H9 (cell line): ENCODE measurements around the gene TMEM39A. TPM values are rescaled to one million over a fixed set of nuclear protein-coding genes. Genes with fewer than 3 reads are reported as not detected.

Source experiments
- DNase-seq: peaks from one replicate; pipeline ENCODE4 v3.0.0-alpha.2; 2017
- H2AFZ ChIP-seq: one replicate; pipeline ENCODE4 v1.6.1; 2013; ENCODE audit warnings: mild to moderate bottlenecking, low read length, control low read depth, moderate library complexity
- H2AK5ac ChIP-seq: 2 replicates; pipeline ENCODE4 v1.6.1; 2013; ENCODE audit warnings: low read length, control low read depth, mixed read lengths; ENCODE audit not compliant: insufficient read length
- H2BK120ac ChIP-seq: one replicate; pipeline ENCODE4 v1.6.1; 2013; ENCODE audit warnings: low read depth, mild to moderate bottlenecking, low read length, control low read depth, inconsistent platforms; ENCODE audit not compliant: poor library complexity, severe bottlenecking
- H2BK12ac ChIP-seq: 2 replicates; pipeline ENCODE4 v1.6.1; 2013; ENCODE audit warnings: low read length, control low read depth, mixed read lengths, low read depth; ENCODE audit not compliant: insufficient read length
- H2BK15ac ChIP-seq: 2 replicates; pipeline ENCODE4 v1.6.1; 2013; ENCODE audit warnings: low read depth, low read length, control low read depth
- H2BK20ac ChIP-seq: one replicate; pipeline ENCODE4 v1.6.1; 2013; ENCODE audit warnings: low read depth, mild to moderate bottlenecking, low read length, control low read depth, inconsistent platforms; ENCODE audit not compliant: poor library complexity, severe bottlenecking
- H2BK5ac ChIP-seq: 2 replicates; pipeline ENCODE4 v1.6.1; 2013; ENCODE audit warnings: low read length, control low read depth, mixed read lengths; ENCODE audit not compliant: insufficient read length
- H3K14ac ChIP-seq: 2 replicates; pipeline ENCODE4 v1.6.1; 2013; ENCODE audit warnings: low read length, control low read depth; ENCODE audit not compliant: insufficient read depth
- H3K18ac ChIP-seq: 2 replicates; pipeline ENCODE4 v1.6.1; 2013; ENCODE audit warnings: low read depth, mild to moderate bottlenecking, mixed read lengths, low read length, control low read depth; ENCODE audit not compliant: insufficient read length
- H3K23ac ChIP-seq: 2 replicates; pipeline ENCODE4 v1.6.1; 2013; ENCODE audit warnings: low read length, control low read depth, mixed read lengths, low read depth; ENCODE audit not compliant: insufficient read length
- H3K23me2 ChIP-seq: 2 replicates; pipeline ENCODE4 v1.6.1; 2013; ENCODE audit warnings: low read depth, mild to moderate bottlenecking, mixed read lengths, low read length, control low read depth; ENCODE audit not compliant: insufficient read length, poor library complexity, severe bottlenecking
- H3K27ac ChIP-seq: 2 replicates; pipeline ENCODE4 v1.5.1; 2013; ENCODE audit warnings: low read length, control low read depth, mixed read lengths, low read depth; ENCODE audit not compliant: insufficient read length
- H3K27me3 ChIP-seq: 2 replicates; pipeline ENCODE4 v1.6.1; 2013; ENCODE audit warnings: low read length, control low read depth, inconsistent platforms; ENCODE audit not compliant: insufficient read depth
- H3K4ac ChIP-seq: 2 replicates; pipeline ENCODE4 v1.6.1; 2013; ENCODE audit warnings: low read depth, mild to moderate bottlenecking, control low read depth, inconsistent platforms, low read length, moderate library complexity
- H3K4me1 ChIP-seq: 2 replicates; pipeline ENCODE4 v1.6.1; 2013; ENCODE audit warnings: low read length, control low read depth, inconsistent platforms; ENCODE audit not compliant: insufficient read depth
- H3K4me2 ChIP-seq: 2 replicates; pipeline ENCODE4 v1.6.1; 2013; ENCODE audit warnings: low read length, control low read depth, mixed read lengths; ENCODE audit not compliant: insufficient read length, insufficient read depth
- H3K56ac ChIP-seq: 2 replicates; pipeline ENCODE4 v1.6.1; 2013; ENCODE audit warnings: low read depth, mild to moderate bottlenecking, mixed read lengths, low read length, control low read depth; ENCODE audit not compliant: insufficient read length
- H3K79me1 ChIP-seq: 2 replicates; pipeline ENCODE4 v1.6.1; 2013; ENCODE audit warnings: low read depth, mild to moderate bottlenecking, moderate library complexity, low read length, control low read depth, inconsistent platforms; ENCODE audit not compliant: insufficient read depth, poor library complexity, severe bottlenecking
- H3K79me2 ChIP-seq: 2 replicates; pipeline ENCODE4 v1.6.1; 2013; ENCODE audit warnings: low read length, control low read depth, inconsistent platforms; ENCODE audit not compliant: insufficient read depth
- H3K9ac ChIP-seq: 2 replicates; pipeline ENCODE4 v1.6.1; 2013; ENCODE audit warnings: low read length, control low read depth, mixed read lengths; ENCODE audit not compliant: insufficient read length; ENCODE audit errors: extremely low read depth
- H3K9me3 ChIP-seq: one replicate; pipeline ENCODE4 v1.6.1; 2013; ENCODE audit warnings: low read depth, low read length, inconsistent platforms; ENCODE audit not compliant: control insufficient read depth
- H3T11ph ChIP-seq: one replicate; pipeline ENCODE4 v1.6.1; 2013; ENCODE audit warnings: mild to moderate bottlenecking, low read length, control low read depth, inconsistent platforms
- H4K20me1 ChIP-seq: one replicate; pipeline ENCODE4 v1.6.1; 2013; ENCODE audit not compliant: control insufficient read depth, insufficient read length, insufficient read depth
- H4K5ac ChIP-seq: 2 replicates; pipeline ENCODE4 v1.6.1; 2013; ENCODE audit warnings: low read depth, mild to moderate bottlenecking, mixed read lengths, low read length, control low read depth; ENCODE audit not compliant: insufficient read length
- H4K8ac ChIP-seq: replicated peaks from 2 replicates; pipeline ENCODE4 v1.6.1; 2013; ENCODE audit warnings: low read length, control low read depth, mixed read lengths, low read depth; ENCODE audit not compliant: insufficient read length
- H4K91ac ChIP-seq: 2 replicates; pipeline ENCODE4 v1.6.1; 2013; ENCODE audit warnings: low read depth, mild to moderate bottlenecking, moderate library complexity, mixed read lengths, low read length, control low read depth; ENCODE audit not compliant: insufficient read length
- H3K27ac Mint-ChIP-seq, 3 experiments: 2 replicates in 2 of 3; 3 replicates in 1 of 3; pipeline ENCODE4 v1.8.0; 2020 to 2021; ENCODE audit warnings: mixed read lengths in 3 of 3, mild to moderate bottlenecking in 1 of 3, moderate library complexity in 1 of 3
- H3K27me3 Mint-ChIP-seq: 2 replicates; pipeline ENCODE4 v1.8.0; 2021; ENCODE audit warnings: low read depth, mild to moderate bottlenecking, moderate library complexity, mixed read lengths
- H3K36me3 Mint-ChIP-seq, 3 experiments: 2 replicates in 2 of 3; 3 replicates in 1 of 3; pipeline ENCODE4 v1.8.0; 2020 to 2021; ENCODE audit warnings: low read depth in 3 of 3, mixed read lengths in 3 of 3; ENCODE audit not compliant: insufficient read depth in 1 of 3
- H3K4me1 Mint-ChIP-seq, 2 experiments: 2 replicates each; pipeline ENCODE4 v1.8.0; 2020; ENCODE audit warnings: mixed read lengths in 2 of 2
- H3K4me3 Mint-ChIP-seq, 2 experiments: 2 replicates in 1 of 2; 3 replicates in 1 of 2; pipeline ENCODE4 v1.8.0; 2020 to 2021; ENCODE audit warnings: mild to moderate bottlenecking in 2 of 2, mixed read lengths in 2 of 2, moderate library complexity in 1 of 2
- H3K9me3 Mint-ChIP-seq, 2 experiments: 2 replicates in 1 of 2; 3 replicates in 1 of 2; pipeline ENCODE4 v1.8.0; 2020; ENCODE audit warnings: mild to moderate bottlenecking in 2 of 2, mixed read lengths in 2 of 2, moderate library complexity in 1 of 2
- WGBS: extraction: QIAGEN DNeasy Blood & Tissue Kit; methylation state at CpG from one replicate; pipeline ENCODE4 v1.1.7; 2013; ENCODE audit warnings: missing lambda C conversion rate, low lambda C conversion rate, mixed read lengths; ENCODE audit not compliant: insufficient read length; ENCODE audit errors: extremely low coverage; 5-methylcytosine and 5-hydroxymethylcytosine counted together
- total RNA-seq: library from RNA; stranded (reverse); gene quantifications from 2 replicates; pipeline ENCODE4 v1.2.1, GENCODE V29; 2021
- TF ChIP-seq, protein P1 (sequence below): fragments of 200-600 bp; sonication (generic); conservative IDR thresholded peaks from 3 replicates; pipeline ENCODE4 v1.8.0; 2021; ENCODE audit warnings: antibody characterized with exemption, mild to moderate bottlenecking

The TMEM39A gene
- total RNA-seq, 1 experiment from 2014 or later = 45.0 TPM

DNA sequence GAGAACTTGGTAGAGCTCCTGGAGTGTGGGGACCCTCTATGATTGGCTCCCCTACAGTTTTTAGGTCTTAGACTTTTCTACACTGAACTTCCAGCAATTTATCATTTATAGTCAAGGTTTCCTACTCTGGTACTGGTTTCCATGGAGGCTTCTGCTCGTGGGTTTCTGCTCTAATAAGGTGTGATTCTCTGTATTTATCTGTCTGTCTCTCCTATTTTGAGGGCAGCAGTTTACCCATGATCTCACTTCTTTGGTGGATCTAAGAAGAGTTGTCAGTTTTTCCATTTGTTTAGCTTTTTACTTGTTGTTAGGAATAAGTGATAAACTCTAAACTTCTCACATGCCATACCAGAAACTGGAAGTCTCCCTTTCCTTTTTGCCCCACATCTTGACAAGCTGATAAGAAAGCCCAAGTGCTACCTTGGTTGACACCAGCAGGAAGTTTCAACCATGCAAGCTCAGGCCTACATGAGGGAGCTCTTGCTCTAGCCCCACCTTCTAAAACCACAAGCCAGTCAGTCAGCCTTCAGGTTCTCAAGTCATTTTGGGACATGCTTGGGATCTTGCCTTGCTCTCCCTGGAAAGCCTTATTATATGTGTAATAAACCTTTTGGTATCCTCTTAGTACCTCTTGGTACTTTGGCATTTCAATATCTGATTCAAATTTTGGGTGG lies 44.9 kb upstream of the TMEM39A start:
- no peaks in the 10 kb centered on the region for H3K4me1 ChIP-seq
- H3K79me2 ChIP-seq = no peaks in the 10 kb centered on the region
- no peak overlapping the region for H3K4me3 Mint-ChIP-seq
- H4K91ac ChIP-seq = no peak overlapping the region
- no peak overlapping the region for H3K14ac ChIP-seq
- no peak overlapping the region for H4K5ac ChIP-seq
- H3K27me3 Mint-ChIP-seq = no peaks in the 10 kb centered on the region
- no peak overlapping the region for H3K4ac ChIP-seq
- no peak overlapping the region for H4K8ac ChIP-seq
- H3K23ac ChIP-seq = no peak overlapping the region
- H3K4me2 ChIP-seq = no peak overlapping the region
- H2BK5ac ChIP-seq = no peak overlapping the region
- no peak overlapping the region for H3K9ac ChIP-seq
- peak overlapping the region in 2 of 3 experiments; percentile 73 to 94; a peak in 4 of 7 replicates for H3K27ac Mint-ChIP-seq
- H3K9me3 Mint-ChIP-seq = no peaks in the 10 kb centered on the region
- DNase-seq = no peak
- H2AFZ ChIP-seq = no peak overlapping the region
- TF ChIP-seq, protein P1, sequence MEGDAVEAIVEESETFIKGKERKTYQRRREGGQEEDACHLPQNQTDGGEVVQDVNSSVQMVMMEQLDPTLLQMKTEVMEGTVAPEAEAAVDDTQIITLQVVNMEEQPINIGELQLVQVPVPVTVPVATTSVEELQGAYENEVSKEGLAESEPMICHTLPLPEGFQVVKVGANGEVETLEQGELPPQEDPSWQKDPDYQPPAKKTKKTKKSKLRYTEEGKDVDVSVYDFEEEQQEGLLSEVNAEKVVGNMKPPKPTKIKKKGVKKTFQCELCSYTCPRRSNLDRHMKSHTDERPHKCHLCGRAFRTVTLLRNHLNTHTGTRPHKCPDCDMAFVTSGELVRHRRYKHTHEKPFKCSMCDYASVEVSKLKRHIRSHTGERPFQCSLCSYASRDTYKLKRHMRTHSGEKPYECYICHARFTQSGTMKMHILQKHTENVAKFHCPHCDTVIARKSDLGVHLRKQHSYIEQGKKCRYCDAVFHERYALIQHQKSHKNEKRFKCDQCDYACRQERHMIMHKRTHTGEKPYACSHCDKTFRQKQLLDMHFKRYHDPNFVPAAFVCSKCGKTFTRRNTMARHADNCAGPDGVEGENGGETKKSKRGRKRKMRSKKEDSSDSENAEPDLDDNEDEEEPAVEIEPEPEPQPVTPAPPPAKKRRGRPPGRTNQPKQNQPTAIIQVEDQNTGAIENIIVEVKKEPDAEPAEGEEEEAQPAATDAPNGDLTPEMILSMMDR = no peak
- H3K56ac ChIP-seq = no peak overlapping the region
- no peaks in the 10 kb centered on the region for H3K4me1 Mint-ChIP-seq
- H3K36me3 Mint-ChIP-seq = peaks cover 8 to 68% (median 64%) of the 10 kb centered on the region in 3 experiments; a peak in 6 of 7 replicates
- WGBS = no CpG with 5 or more reads among the region's 1 CpG
- no peaks in the 10 kb centered on the region for H3K9me3 ChIP-seq
- no peak overlapping the region for H3K18ac ChIP-seq
- no peak overlapping the region for H2BK120ac ChIP-seq
- H2BK12ac ChIP-seq = no peak overlapping the region
- no peaks in the 10 kb centered on the region for H3K27me3 ChIP-seq
- no peak overlapping the region for H3T11ph ChIP-seq
- H3K79me1 ChIP-seq = no peaks in the 10 kb centered on the region
- H2BK20ac ChIP-seq = no peak overlapping the region
- no peak overlapping the region for H3K27ac ChIP-seq
- no peaks in the 10 kb centered on the region for H4K20me1 ChIP-seq
- H3K23me2 ChIP-seq = no peaks in the 10 kb centered on the region
- no peak overlapping the region for H2BK15ac ChIP-seq
- no peak overlapping the region for H2AK5ac ChIP-seq
